Right cardiac atrium (tissue), 5 donors: ENCODE data around the gene DNAJA2. TPM values are rescaled to one million over a fixed set of nuclear protein-coding genes. Genes with fewer than 3 reads are reported as not detected.

ENCODE experiments used
- ATAC-seq, 2 donors: fragments of 200-7000 bp; cut with Tn5 transposase; one replicate each; pipeline versions ENCODE4 v1.8.0 to v1.9.1; 2020; ENCODE audit warnings: moderate library complexity in 2 of 2, mild to moderate bottlenecking in 1 of 2
- DNase-seq, 3 donors: peaks; one replicate each; pipeline ENCODE4 v3.0.0-alpha.2; 2020
- H3K27ac ChIP-seq: one replicate; pipeline ENCODE4 v1.5.1; 2013; ENCODE audit warnings: mild to moderate bottlenecking, low read length, control low read depth, moderate library complexity
- H3K27me3 ChIP-seq: one replicate; pipeline ENCODE4 v1.6.1; 2013; ENCODE audit not compliant: control insufficient read depth, insufficient read depth
- H3K4me1 ChIP-seq: one replicate; pipeline ENCODE4 v1.6.1; 2013; ENCODE audit warnings: low read length; ENCODE audit not compliant: control insufficient read depth, insufficient read depth
- H3K4me3 ChIP-seq: one replicate; pipeline ENCODE4 v1.5.1; 2013; ENCODE audit warnings: low read length, control low read depth
- H3K9me3 ChIP-seq: one replicate; pipeline ENCODE4 v1.6.1; 2013; ENCODE audit warnings: low read length; ENCODE audit not compliant: control insufficient read depth
- WGBS: extraction: QIAGEN DNeasy Blood & Tissue Kit; methylation state at CpG from one replicate; pipeline ENCODE4 v1.1.7; 2013; 5-methylcytosine and 5-hydroxymethylcytosine counted together
- intact Hi-C, 4 donors: fragments of 100-400 bp; cut with DNase I; formaldehyde crosslinking; loops; one replicate each; pipeline versions ENCODE4 v1.11.0 to v1.14.0; 2022 to 2023
- polyA plus RNA-seq: library from polyadenylated mRNA; stranded (reverse); fragments of 200-250 nt; gene quantifications from one replicate; pipeline ENCODE4 v1.2.3, GENCODE V29; 2013
- total RNA-seq, 4 donors: library from RNA; stranded (reverse); fragmentation: NEBNext Ultra II Directional; extraction: Animal tissue kit (Norgen Biotek cat#: 25700); gene quantifications; one replicate each; pipeline ENCODE4 v1.2.1, GENCODE V29; 2021
- donor health status: healthy with polysubstance abuse.
- donor health status: DM: no; HTN: yes; CAD: no.
- donor health status: DM: no; HTN: no; CAD: no.
- donor health status: DM: no; HTN: yes; CAD: no; lungs with severe emphysema.
- donor health status: DM: yes; HTN: yes; CAD: no.

DNAJA2 gene
- total and polyA plus RNA-seq, 5 donors, result 74.9 to 97.2 (median 92.2) TPM

DNA sequence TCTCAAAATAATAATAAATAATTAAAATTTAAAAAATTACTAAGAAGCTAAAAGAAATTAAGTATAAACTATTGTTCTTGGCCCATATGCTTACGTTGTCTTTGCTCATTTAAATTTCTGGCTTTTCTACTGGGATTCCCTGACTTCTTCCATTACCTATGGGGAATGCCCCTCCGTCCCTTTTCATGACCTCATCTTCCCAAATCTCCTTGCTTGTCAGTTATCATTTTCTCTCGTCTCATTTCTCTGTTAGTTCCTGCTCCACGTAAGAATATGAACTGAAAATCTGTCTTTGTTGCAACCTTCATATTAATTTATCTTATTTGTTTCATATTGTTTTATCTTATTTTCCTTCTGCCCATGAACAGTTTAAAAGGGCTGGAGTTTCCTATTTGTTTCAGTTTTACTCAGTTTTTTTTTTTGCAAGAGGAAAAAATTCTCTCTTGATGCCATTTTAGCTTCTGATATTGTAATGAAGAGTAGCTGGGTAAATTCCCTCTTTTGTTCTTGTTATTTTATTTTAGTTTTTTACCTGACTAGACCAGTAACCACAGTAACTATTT is 2.5 kb upstream of the DNAJA2 start:
- intact Hi-C loops, result no loop called here
- no peak overlapping the region for H3K4me3 ChIP-seq
- H3K9me3 ChIP-seq, result no peaks in the 10 kb centered on the region
- DNase-seq, result no peak
- no peak overlapping the region for H3K27ac ChIP-seq
- H3K4me1 ChIP-seq, result peaks cover 3% of the 10 kb centered on the region
- ATAC-seq, result no peak
- no peaks in the 10 kb centered on the region for H3K27me3 ChIP-seq
- 71% methylated on average over 4 of the region's 4 CpGs for WGBS

DNA sequence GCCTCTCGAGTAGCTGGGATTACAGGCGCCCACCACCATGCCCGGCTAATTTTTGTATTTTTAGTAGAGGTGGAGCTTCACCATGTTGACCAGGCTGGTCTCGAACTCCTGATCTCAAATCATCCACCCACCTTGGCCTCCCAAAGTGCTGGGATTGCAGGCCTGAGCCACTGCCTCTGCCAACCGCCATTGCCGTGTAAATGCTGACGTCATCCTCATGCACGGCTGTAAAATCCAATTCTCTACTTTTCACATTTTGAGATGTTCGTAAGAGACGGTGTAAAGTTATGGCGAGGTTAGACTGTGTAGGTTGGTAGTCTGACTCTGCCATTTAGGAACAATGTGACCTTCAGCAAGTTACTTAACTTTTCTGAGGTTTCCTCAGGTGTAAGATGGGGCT is 1.7 kb upstream of the DNAJA2 start:
- no peak overlapping the region for H3K27ac ChIP-seq
- intact Hi-C loops, result no loop called here

GRCh38 chr16:46974352-46974751 is 878 bp upstream of the DNAJA2 start:
- peak overlapping the region; percentile 91 for H3K4me3 ChIP-seq
- no peaks in the 10 kb centered on the region for H3K27me3 ChIP-seq
- peaks cover 3% of the 10 kb centered on the region for H3K4me1 ChIP-seq
- no peaks in the 10 kb centered on the region for H3K9me3 ChIP-seq
- ATAC-seq, result no peak
- H3K27ac ChIP-seq, result no peak overlapping the region
- intact Hi-C loops, result no loop called here
- 69% methylated on average over 6 of the region's 6 CpGs for WGBS
- DNase-seq, result no peak

More for the DNA sequence above, 1.7 kb upstream of the DNAJA2 start:
- no peaks in the 10 kb centered on the region for H3K27me3 ChIP-seq
- H3K4me3 ChIP-seq, result no peak overlapping the region
- H3K4me1 ChIP-seq, result peaks cover 3% of the 10 kb centered on the region
- WGBS, result 97% methylated on average over 11 of the region's 11 CpGs
- no peaks in the 10 kb centered on the region for H3K9me3 ChIP-seq
- ATAC-seq (no peak), DNase-seq (no peak)

DNA sequence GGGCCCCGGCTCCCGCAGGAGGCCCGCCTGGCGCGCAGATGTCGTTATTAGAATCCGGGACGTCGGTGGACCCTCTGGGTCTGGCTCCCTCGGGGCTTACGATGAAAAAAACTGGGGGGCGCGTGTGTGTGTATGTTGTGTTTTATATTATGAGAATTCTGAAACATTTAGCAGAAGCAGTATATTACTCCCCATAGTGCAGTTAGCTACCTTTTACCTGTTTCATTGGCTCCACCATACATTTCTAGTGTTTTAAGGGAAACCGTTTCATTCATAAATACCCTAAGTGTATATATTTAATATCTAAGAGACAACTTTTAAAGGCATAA is 486 bp upstream of the DNAJA2 start:
- H3K27ac ChIP-seq, result peak overlapping the region; percentile 99
- peak overlapping the region; percentile 91 for H3K4me3 ChIP-seq
- WGBS, result 3% methylated on average over 14 of the region's 14 CpGs
- ATAC-seq, result no peak
- no peaks in the 10 kb centered on the region for H3K27me3 ChIP-seq
- intact Hi-C loops, result no loop called here
- H3K9me3 ChIP-seq, result no peaks in the 10 kb centered on the region
- H3K4me1 ChIP-seq, result peaks cover 3% of the 10 kb centered on the region
- no peak for DNase-seq

GRCh38 chr16:46972429-46973206 is 856 bp downstream of the DNAJA2 start:
- H3K27me3 ChIP-seq, result no peaks in the 10 kb centered on the region
- no peaks in the 10 kb centered on the region for H3K9me3 ChIP-seq
- 2% methylated on average over 48 of the region's 48 CpGs for WGBS
- intact Hi-C loops, result no loop called here
- H3K27ac ChIP-seq, result peak overlapping the region; percentile 92
- peaks cover 3% of the 10 kb centered on the region for H3K4me1 ChIP-seq
- DNase-seq, result peak in 2 of 3 donors; percentile 69 to 78
- peak; percentile 15 to 26 for ATAC-seq
- H3K4me3 ChIP-seq, result peak overlapping the region; percentile 91

GRCh38 chr16:46971271-46971670 is 2.2 kb downstream of the DNAJA2 start:
- intact Hi-C loops, result no loop called here
- Histone ChIP-seq H3K27ac (no peak overlapping the region), H3K27me3 (no peaks in the 10 kb centered on the region), H3K4me1 (peaks cover 3% of the 10 kb centered on the region), H3K4me3 (no peak overlapping the region), H3K9me3 (no peaks in the 10 kb centered on the region)
- 94% methylated on average over 7 of the region's 7 CpGs for WGBS
- ATAC-seq, result no peak
- no peak for DNase-seq

DNA sequence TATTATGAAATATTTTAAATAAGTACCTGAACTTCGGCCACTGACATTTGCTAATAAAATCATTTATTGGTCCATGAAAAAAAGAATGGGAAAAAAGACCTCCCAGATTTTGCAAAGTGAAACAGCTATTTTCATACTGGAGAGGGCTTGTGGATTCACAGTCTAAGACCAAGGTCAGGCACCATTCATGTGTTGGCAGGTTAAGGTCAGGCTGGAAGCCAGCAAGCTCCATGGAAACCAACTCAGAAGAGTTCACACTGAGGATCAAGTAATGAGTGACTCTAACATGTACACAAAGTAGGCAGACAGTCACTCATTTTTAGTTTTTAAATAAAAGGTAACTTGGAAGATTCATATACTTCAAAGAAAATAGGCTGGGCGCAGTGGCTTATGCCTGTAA is 3.4 kb downstream of the DNAJA2 start:
- Histone ChIP-seq H3K4me1 (peaks cover 3% of the 10 kb centered on the region), H3K4me3 (no peak overlapping the region), H3K9me3 (no peaks in the 10 kb centered on the region), H3K27me3 (no peaks in the 10 kb centered on the region), H3K27ac (no peak overlapping the region)
- ATAC-seq, result peak in 1 of 2 donors; percentile 48
- WGBS, result 91% methylated on average over 2 of the region's 2 CpGs
- intact Hi-C loops, result no loop called here
- peak in 2 of 3 donors; percentile 22 to 70 for DNase-seq

- Histone ChIP-seq H3K27ac (no peak overlapping the region), H3K4me3 (no peak overlapping the region), H3K27me3 (no peaks in the 10 kb centered on the region), H3K9me3 (no peaks in the 10 kb centered on the region), H3K4me1 (no peaks in the 10 kb centered on the region)
- DNase-seq (no peak), ATAC-seq (no peak)
- WGBS, result 90% methylated on average over 2 of the region's 2 CpGs
- intact Hi-C loops, result no loop called here
These were observed 5.4 kb downstream of the DNAJA2 start for GRCh38 chr16:46968063-46968435.

DNA sequence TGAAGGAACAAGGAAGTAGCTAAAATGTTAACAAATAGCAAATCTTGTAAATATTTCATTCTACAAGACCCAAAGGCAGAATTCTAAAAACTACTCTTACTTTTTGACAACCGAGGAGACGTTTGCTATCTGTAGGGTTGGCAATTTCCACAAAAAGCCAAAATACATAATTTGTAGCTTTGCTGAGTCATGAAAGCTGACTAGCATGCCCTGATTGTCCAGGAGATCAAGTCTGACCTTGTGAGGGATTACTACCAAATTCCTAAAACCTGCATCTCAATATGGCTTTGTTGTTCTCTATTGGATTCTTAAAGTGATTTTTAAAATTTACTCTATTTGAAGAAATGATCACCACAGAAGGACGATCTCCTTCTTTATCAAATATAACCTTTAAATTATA is 10.8 kb downstream of the DNAJA2 start:
- no peak for ATAC-seq
- H3K27me3 ChIP-seq, result no peaks in the 10 kb centered on the region
- WGBS, result 68% methylated on average over 3 of the region's 3 CpGs
- intact Hi-C loops, result no loop called here
- H3K9me3 ChIP-seq, result no peaks in the 10 kb centered on the region
- no peak for DNase-seq
- no peak overlapping the region for H3K4me3 ChIP-seq
- H3K27ac ChIP-seq, result no peak overlapping the region
- H3K4me1 ChIP-seq, result no peaks in the 10 kb centered on the region

- intact Hi-C loops, result no loop called here
- H3K4me3 ChIP-seq, result no peak overlapping the region
- DNase-seq (no peak), ATAC-seq (peak in 1 of 2 donors; percentile 44)
- H3K9me3 ChIP-seq, result no peaks in the 10 kb centered on the region
- no peak overlapping the region for H3K27ac ChIP-seq
- 63% methylated on average over 9 of the region's 9 CpGs for WGBS
- no peaks in the 10 kb centered on the region for H3K27me3 ChIP-seq
- H3K4me1 ChIP-seq, result no peaks in the 10 kb centered on the region
These were observed 11.8 kb downstream of the DNAJA2 start for GRCh38 chr16:46961373-46962353.

DNA sequence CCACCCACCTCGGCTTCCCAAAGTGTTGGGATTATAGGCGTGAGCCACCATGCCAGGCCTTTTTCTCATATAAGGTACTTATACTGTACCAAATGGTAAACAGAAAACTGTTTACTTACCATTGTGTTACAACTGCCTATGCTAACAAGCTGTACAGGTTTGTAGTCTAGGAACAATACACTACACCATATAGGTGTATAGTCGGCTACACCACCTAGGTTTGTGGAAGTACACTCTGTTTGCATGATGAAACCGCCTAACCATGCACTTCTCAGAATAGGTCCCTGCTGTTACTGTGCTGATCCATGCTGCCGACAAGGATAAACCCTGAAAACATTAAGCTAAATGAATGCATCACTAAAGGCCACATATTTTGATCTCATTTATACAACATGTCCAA is 18.9 kb downstream of the DNAJA2 start:
- WGBS, result 92% methylated on average over 5 of the region's 5 CpGs
- Histone ChIP-seq H3K27ac (no peak overlapping the region), H3K9me3 (no peaks in the 10 kb centered on the region), H3K27me3 (no peaks in the 10 kb centered on the region), H3K4me3 (no peak overlapping the region), H3K4me1 (no peaks in the 10 kb centered on the region)
- intact Hi-C loops, result no loop called here
- ATAC-seq (no peak), DNase-seq (no peak)
